BE2C (cell line): ENCODE data around the gene EPB41L5.
"Not testable (repeated sequence)": the region's sequence is repeated elsewhere in the genome, so short reads cannot be mapped to it uniquely, and the experiment has no call there.

Experiments used
- DNase-seq: peaks from one replicate; pipeline ENCODE4 v3.0.0-alpha.2; 2020
- H3K27me3 ChIP-seq: fragments of 250-450 bp; sonication (Bioruptor Pico); 2 replicates; pipeline ENCODE4 v1.5.1; 2020; ENCODE audit warnings: mild to moderate bottlenecking
- H3K36me3 ChIP-seq: fragments of 250-450 bp; sonication (Bioruptor Pico); 2 replicates; pipeline ENCODE4 v1.5.1; 2020; ENCODE audit warnings: mild to moderate bottlenecking
- H3K4me1 ChIP-seq: fragments of 250-450 bp; sonication (Bioruptor Pico); 2 replicates; pipeline ENCODE4 v1.5.1; 2020
- H3K4me3 ChIP-seq: 2 replicates; pipeline ENCODE4 v1.5.1; 2011; ENCODE audit warnings: low read depth, low read length
- H3K9me3 ChIP-seq: fragments of 250-450 bp; sonication (Bioruptor Pico); 2 replicates; pipeline ENCODE4 v1.5.1; 2020
- TF ChIP-seq, protein P1 (sequence below): IDR thresholded peaks from 2 replicates; pipeline ENCODE4 v1.5.1; 2012; ENCODE audit warnings: mild to moderate bottlenecking, low read depth, low read length

The EPB41L5 gene

GRCh38 chr2:120014226-120014980 lies 1.5 kb downstream of the EPB41L5 start:
- DNase-seq = no peak
- TF ChIP-seq, protein P1, sequence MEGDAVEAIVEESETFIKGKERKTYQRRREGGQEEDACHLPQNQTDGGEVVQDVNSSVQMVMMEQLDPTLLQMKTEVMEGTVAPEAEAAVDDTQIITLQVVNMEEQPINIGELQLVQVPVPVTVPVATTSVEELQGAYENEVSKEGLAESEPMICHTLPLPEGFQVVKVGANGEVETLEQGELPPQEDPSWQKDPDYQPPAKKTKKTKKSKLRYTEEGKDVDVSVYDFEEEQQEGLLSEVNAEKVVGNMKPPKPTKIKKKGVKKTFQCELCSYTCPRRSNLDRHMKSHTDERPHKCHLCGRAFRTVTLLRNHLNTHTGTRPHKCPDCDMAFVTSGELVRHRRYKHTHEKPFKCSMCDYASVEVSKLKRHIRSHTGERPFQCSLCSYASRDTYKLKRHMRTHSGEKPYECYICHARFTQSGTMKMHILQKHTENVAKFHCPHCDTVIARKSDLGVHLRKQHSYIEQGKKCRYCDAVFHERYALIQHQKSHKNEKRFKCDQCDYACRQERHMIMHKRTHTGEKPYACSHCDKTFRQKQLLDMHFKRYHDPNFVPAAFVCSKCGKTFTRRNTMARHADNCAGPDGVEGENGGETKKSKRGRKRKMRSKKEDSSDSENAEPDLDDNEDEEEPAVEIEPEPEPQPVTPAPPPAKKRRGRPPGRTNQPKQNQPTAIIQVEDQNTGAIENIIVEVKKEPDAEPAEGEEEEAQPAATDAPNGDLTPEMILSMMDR = no peak
- Histone ChIP-seq H3K27me3 (no peaks in the 10 kb centered on the region), H3K36me3 (no peaks in the 10 kb centered on the region), H3K4me3 (peak overlapping the region; percentile 74), H3K4me1 (no peaks in the 10 kb centered on the region), H3K9me3 (no peaks in the 10 kb centered on the region)

- TF ChIP-seq, protein P1 = no peak
- no peak for DNase-seq
- no peaks in the 10 kb centered on the region for H3K27me3 ChIP-seq
Observed at GRCh38 chr2:120016800-120017199, 3.9 kb downstream of the EPB41L5 start.

DNA sequence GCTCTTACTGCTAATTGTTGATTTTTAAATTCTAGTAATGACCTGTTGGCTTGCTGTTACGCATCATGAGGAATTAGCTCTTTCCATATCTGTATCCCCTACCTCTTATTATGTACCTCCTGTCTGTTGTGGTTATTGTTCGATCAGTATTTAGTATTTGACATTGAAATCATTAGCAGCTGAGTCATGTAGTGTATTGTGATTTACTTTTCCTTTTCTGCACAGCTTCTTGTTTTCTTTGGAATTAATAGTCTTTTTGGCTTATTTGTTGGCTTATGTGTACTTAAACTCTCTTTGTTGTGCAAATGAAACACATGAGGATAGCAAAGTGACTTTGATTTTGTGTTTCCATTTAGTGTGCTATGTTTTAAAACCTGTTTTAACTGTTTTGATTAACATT lies 4.3 kb downstream of the EPB41L5 start:
- no peaks in the 10 kb centered on the region for H3K36me3 ChIP-seq
- no peaks in the 10 kb centered on the region for H3K9me3 ChIP-seq
- no peaks in the 10 kb centered on the region for H3K4me1 ChIP-seq
- TF ChIP-seq, protein P1 = no peak
- H3K27me3 ChIP-seq = no peaks in the 10 kb centered on the region
- no peak for DNase-seq
- no peak overlapping the region for H3K4me3 ChIP-seq

More at GRCh38 chr2:120016800-120017199, 3.9 kb downstream of the EPB41L5 start:
- Histone ChIP-seq H3K4me3 (no peak overlapping the region), H3K36me3 (no peaks in the 10 kb centered on the region), H3K4me1 (no peaks in the 10 kb centered on the region), H3K9me3 (no peaks in the 10 kb centered on the region)

DNA sequence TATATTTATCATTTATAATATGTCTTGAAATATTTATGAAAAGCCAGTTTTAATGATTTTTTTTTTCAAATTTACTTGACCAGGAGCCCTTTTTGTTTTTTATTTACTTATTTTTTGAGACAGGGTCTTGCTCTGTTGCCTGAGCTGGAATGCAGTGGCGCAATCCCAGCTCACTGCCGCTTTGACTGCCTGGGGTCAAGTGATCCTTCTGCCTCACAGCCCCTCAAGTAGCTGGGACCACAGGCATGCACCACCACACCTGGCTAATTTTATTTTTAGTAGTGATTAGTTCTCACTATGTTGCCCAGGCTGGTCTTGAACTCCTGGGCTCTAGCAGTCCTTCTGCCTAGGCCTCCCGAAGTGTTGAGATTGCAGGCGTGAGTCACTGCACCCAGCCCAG lies 5.7 kb downstream of the EPB41L5 start:
- TF ChIP-seq, protein P1 = no peak
- no peaks in the 10 kb centered on the region for H3K9me3 ChIP-seq
- no peaks in the 10 kb centered on the region for H3K36me3 ChIP-seq
- no peaks in the 10 kb centered on the region for H3K4me1 ChIP-seq
- no peaks in the 10 kb centered on the region for H3K27me3 ChIP-seq
- no peak overlapping the region for H3K4me3 ChIP-seq
- DNase-seq = no peak

GRCh38 chr2:120020554-120020953 lies 7.7 kb downstream of the EPB41L5 start:
- no peaks in the 10 kb centered on the region for H3K36me3 ChIP-seq
- TF ChIP-seq, protein P1 = no peak
- H3K4me1 ChIP-seq = no peaks in the 10 kb centered on the region

DNA sequence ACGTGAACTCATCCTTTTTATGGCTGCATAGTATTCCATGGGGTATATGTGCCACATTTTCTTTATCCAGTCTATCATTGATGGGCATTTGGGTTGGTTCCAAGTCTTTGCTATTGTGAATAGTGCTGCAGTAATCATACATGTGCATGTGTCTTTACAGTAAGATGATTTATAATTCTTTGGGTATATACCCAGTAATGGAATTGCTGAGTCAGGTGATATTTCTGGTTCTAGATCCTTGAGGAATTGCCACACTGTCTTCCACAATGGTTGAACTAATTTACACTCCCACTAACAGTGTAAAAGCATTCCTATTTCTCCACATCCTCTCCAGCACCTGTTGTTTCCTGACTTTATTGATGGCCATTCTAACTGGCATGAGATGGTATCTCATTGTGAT lies 9.6 kb downstream of the EPB41L5 start:
- DNase-seq, H3K4me1 ChIP-seq, H3K36me3 ChIP-seq, H3K27me3 ChIP-seq, H3K4me3 ChIP-seq, H3K9me3 ChIP-seq: not testable (repeated sequence)

More at GRCh38 chr2:120020554-120020953, 7.7 kb downstream of the EPB41L5 start:
- no peak for DNase-seq
- Histone ChIP-seq H3K4me3 (no peak overlapping the region), H3K9me3 (no peaks in the 10 kb centered on the region), H3K27me3 (no peaks in the 10 kb centered on the region)

GRCh38 chr2:120026890-120027289 lies 14.0 kb downstream of the EPB41L5 start:
- no peaks in the 10 kb centered on the region for H3K4me1 ChIP-seq
- H3K27me3 ChIP-seq = no peaks in the 10 kb centered on the region
- TF ChIP-seq, protein P1 = peak; percentile 20; the same call in 1 of the 2 replicates
- H3K4me3 ChIP-seq = no peak overlapping the region
- no peak for DNase-seq
- no peaks in the 10 kb centered on the region for H3K36me3 ChIP-seq
- H3K9me3 ChIP-seq = no peaks in the 10 kb centered on the region
